Measurements from ENCODE around the gene VWA3A.

GRCh38 chr16:22186517-22186916 is 94.2 kb downstream of the VWA3A start:
- TF ChIP-seq CTCF (conservative IDR thresholded peaks at IDR 0.05; ENCODE audit: low read depth, low read length) (peak; percentile 53), EZH2 (IDR thresholded peaks at IDR 0.05; ENCODE audit: borderline replicate concordance, low read depth, low read length, poor library complexity, severe bottlenecking) (no peak)
